MM.1S (cell line): Measurements from ENCODE around the gene ATP2B2.

ENCODE experiments used
- CTCF ChIP-seq: fragments of 300-600 bp; sonication (generic); IDR thresholded peaks from 2 replicates; pipeline ENCODE4 v1.5.1; 2016; ENCODE audit warnings: antibody characterized with exemption, low read length, mixed read lengths
- EZH2 ChIP-seq: fragments of 300-600 bp; sonication (generic); optimal IDR thresholded peaks from 2 replicates; pipeline ENCODE3; 2017; ENCODE audit warnings: low read depth, mild to moderate bottlenecking, antibody characterized with exemption, low read length, mixed read lengths

DNA sequence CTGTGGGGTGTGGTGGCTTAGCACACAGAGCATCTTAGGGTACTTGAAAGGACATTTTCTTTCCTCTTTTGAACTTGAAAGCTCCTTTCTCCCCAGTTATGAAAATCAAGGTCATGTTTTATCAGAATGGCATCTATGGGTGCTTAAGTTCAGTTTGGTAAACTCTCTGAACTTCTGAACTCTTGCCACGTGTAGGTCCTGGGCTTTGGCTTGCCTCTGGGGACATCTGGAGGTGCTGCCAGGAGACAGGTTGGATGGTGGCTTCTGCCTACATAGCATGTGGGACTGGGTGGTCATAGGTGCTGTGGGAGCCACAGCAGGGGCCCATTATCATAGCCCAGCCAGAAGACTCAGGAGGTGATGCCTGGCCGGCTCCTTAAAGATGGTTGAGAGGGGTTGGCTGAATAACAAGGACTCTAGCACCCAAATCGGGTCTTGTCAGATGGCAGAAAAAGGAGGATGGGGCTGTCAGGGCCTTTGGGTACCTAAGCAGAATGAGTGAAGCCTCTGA lies 228.2 kb downstream of the ATP2B2 start:
- TF ChIP-seq CTCF (no peak), EZH2 (no peak)
